Activated CD8-positive, alpha-beta T cell treated with anti-CD3 and anti-CD28 coated beads for 36 hours (primary cell): ENCODE measurements around the gene IL23R. TPM values are rescaled to one million over a fixed set of nuclear protein-coding genes. Genes with fewer than 3 reads are reported as not detected.

Source experiments
- ATAC-seq: fragments of 200-7000 bp; cut with Tn5 transposase; one replicate; pipeline ENCODE4 v1.10.0; 2021; ENCODE audit warnings: mild to moderate bottlenecking, moderate library complexity
- CTCF ChIA-PET: fragments of 350-600 bp; sonication (Branson Sonifier 250); formaldehyde crosslinking; loops from one replicate; lab custom pipeline; 2021; ENCODE audit warnings: antibody characterized with exemption; lab: Charles Lee
- POLR2A ChIA-PET: fragments of 350-600 bp; sonication (Branson Sonifier 250); formaldehyde crosslinking; loops from one replicate; lab custom pipeline; 2021; ENCODE audit warnings: antibody characterized with exemption; lab: Charles Lee
- DNase-seq: peaks from one replicate; pipeline ENCODE4 v3.0.0-alpha.2; 2020
- H3K27ac Mint-ChIP-seq: one replicate; pipeline ENCODE4 v1.8.0; 2021; ENCODE audit warnings: mild to moderate bottlenecking, mixed read lengths
- H3K27me3 Mint-ChIP-seq: one replicate; pipeline ENCODE4 v1.8.0; 2021; ENCODE audit warnings: mixed read lengths
- H3K36me3 Mint-ChIP-seq: one replicate; pipeline ENCODE4 v1.8.0; 2021; ENCODE audit warnings: low read depth, mixed read lengths
- H3K4me1 Mint-ChIP-seq: one replicate; pipeline ENCODE4 v1.8.0; 2021; ENCODE audit warnings: low read depth, mixed read lengths
- H3K4me3 Mint-ChIP-seq: one replicate; pipeline ENCODE4 v1.8.0; 2021; ENCODE audit warnings: mild to moderate bottlenecking, moderate library complexity, mixed read lengths
- H3K9me3 Mint-ChIP-seq: one replicate; pipeline ENCODE4 v1.8.0; 2021; ENCODE audit warnings: mixed read lengths
- intact Hi-C: fragments of 100-400 bp; cut with micrococcal nuclease; formaldehyde crosslinking; loops from one replicate; pipeline ENCODE4 v1.10.0; 2022
- total RNA-seq, 2 experiments: library from RNA; stranded (reverse); gene quantifications; one replicate each; pipeline ENCODE4 v1.2.3, GENCODE V29; 2021
- TF ChIP-seq, protein P1 (sequence below): fragments of 200-600 bp; IDR thresholded peaks from one replicate; pipeline ENCODE4 v1.8.0; 2022; ENCODE audit warnings: antibody characterized with exemption, mild to moderate bottlenecking

The IL23R gene
- total RNA-seq, 2 experiments from 2014 or later: 1.0 to 1.2 TPM

DNA sequence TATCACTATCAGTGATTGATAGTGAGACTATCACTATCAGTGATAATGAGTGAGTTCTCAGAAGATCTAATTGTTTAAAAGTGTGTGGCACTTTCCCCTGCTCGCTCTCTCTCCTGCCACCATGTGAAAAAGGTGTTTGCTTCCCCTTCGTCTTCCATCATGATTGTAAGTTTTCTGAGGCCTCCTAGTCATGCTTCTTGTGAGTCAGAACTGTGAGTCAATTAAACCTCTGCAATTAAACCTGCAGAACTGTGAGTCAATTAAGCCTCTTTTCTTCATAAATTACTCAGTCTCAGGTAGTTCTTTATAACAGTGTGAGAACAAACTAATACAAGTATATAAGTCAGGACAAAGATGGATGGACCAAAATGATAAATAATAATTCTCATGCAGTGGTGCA, 7.0 kb upstream of the IL23R start:
- H3K4me1 Mint-ChIP-seq: peaks cover 28% of the 10 kb centered on the region

DNA sequence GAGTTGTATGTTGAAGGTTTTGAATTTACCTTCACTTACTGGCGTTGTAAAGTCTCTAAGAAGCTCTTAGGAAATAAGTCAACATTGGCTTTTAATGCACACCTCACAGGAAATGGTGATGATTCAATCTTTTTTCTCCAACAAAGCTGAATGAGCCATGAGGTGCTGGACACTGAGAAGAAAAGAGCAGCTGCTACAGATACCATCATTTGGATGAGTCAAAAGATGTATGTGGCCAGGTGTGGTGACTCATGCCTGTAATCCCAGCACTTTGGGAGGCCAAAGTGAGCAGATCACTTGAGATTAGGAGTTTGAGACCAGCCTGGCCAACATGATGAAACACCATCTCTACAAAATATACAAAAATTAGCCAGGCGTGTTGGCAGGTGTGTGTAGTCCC, 3.3 kb upstream of the IL23R start:
- TF ChIP-seq, protein P1, sequence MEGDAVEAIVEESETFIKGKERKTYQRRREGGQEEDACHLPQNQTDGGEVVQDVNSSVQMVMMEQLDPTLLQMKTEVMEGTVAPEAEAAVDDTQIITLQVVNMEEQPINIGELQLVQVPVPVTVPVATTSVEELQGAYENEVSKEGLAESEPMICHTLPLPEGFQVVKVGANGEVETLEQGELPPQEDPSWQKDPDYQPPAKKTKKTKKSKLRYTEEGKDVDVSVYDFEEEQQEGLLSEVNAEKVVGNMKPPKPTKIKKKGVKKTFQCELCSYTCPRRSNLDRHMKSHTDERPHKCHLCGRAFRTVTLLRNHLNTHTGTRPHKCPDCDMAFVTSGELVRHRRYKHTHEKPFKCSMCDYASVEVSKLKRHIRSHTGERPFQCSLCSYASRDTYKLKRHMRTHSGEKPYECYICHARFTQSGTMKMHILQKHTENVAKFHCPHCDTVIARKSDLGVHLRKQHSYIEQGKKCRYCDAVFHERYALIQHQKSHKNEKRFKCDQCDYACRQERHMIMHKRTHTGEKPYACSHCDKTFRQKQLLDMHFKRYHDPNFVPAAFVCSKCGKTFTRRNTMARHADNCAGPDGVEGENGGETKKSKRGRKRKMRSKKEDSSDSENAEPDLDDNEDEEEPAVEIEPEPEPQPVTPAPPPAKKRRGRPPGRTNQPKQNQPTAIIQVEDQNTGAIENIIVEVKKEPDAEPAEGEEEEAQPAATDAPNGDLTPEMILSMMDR: no peak
- ATAC-seq (peak; percentile 76), DNase-seq (peak; percentile 79)
- Mint-ChIP-seq H3K9me3 (peaks cover 6% of the 10 kb centered on the region), H3K36me3 (no peaks in the 10 kb centered on the region), H3K27ac (peak overlapping the region; percentile 83), H3K27me3 (peaks cover 4% of the 10 kb centered on the region), H3K4me1 (peaks cover 39% of the 10 kb centered on the region), H3K4me3 (no peak overlapping the region)
- ChIA-PET POLR2A (interaction anchor here (1.1 to 1.7 kb wide), 4 partner anchors 8 to 171 kb away, joined by 3 to 7 read pairs (median 5); no protein-coding TSS in a partner anchor), CTCF (interaction anchor here (0.7 to 4.0 kb wide), 4 partner anchors 8 to 50 kb away, joined by 3 to 30 read pairs (median 14); no protein-coding TSS in a partner anchor)
- intact Hi-C loops: no loop called here

More for the DNA sequence above, 7.0 kb upstream of the IL23R start:
- DNase-seq (peak; percentile 58), ATAC-seq (peak; percentile 81)
- no peaks in the 10 kb centered on the region for H3K36me3 Mint-ChIP-seq
- ChIA-PET POLR2A (no interaction called here), CTCF (interaction anchor here (2.0 to 4.0 kb wide), 2 partner anchors 12 to 54 kb away, joined by 6 to 30 read pairs; no protein-coding TSS in a partner anchor)
- intact Hi-C loops: loop anchor here (5.0 kb wide), 1 partner anchor 33 kb away; no protein-coding TSS in a partner anchor
- peaks cover 5% of the 10 kb centered on the region for H3K27me3 Mint-ChIP-seq
- H3K9me3 Mint-ChIP-seq: peaks cover 2% of the 10 kb centered on the region
- H3K4me3 Mint-ChIP-seq: no peak overlapping the region
- TF ChIP-seq, protein P1: no peak
- H3K27ac Mint-ChIP-seq: peak overlapping the region; percentile 48

DNA sequence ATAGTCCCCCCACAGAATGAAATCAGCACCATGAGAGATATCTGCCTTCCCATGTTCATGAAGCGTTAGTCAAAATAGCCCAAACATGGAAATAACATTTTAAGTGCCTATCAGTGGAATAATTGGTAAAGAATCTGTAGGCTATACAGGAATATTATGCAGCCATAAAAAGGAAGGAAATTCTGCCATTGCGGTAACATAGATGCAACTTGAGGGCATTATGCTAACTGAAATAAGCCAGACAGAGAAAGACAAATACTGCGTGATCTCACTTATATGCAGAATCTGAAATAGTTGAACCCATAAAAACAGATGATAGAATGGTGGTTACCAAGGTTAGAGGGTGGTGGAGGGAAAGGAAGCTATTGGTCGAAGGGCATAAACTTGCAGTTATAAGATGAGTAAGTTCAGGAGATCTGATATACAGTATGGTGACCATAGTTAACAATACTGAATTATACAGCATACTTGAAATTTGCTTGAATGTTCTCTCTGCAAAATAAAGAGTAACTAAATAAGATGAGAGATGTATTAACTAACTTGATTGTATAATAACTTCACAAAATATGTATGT, 699 bp upstream of the IL23R start:
- Mint-ChIP-seq H3K27ac (peak overlapping the region; percentile 21), H3K27me3 (peaks cover 4% of the 10 kb centered on the region), H3K36me3 (no peaks in the 10 kb centered on the region), H3K9me3 (peaks cover 4% of the 10 kb centered on the region), H3K4me1 (peaks cover 36% of the 10 kb centered on the region), H3K4me3 (no peak overlapping the region)
- DNase-seq (no peak), ATAC-seq (no peak)
- TF ChIP-seq, protein P1: no peak
- ChIA-PET POLR2A (interaction anchor here (0.8 kb wide), 1 partner anchor 22 kb away, joined by 3 read pairs; no protein-coding TSS in a partner anchor), CTCF (interaction anchor here (0.9 to 2.2 kb wide), 5 partner anchors 20 to 335 kb away, joined by 3 to 7 read pairs (median 3); no protein-coding TSS in a partner anchor)
- intact Hi-C loops: no loop called here

DNA sequence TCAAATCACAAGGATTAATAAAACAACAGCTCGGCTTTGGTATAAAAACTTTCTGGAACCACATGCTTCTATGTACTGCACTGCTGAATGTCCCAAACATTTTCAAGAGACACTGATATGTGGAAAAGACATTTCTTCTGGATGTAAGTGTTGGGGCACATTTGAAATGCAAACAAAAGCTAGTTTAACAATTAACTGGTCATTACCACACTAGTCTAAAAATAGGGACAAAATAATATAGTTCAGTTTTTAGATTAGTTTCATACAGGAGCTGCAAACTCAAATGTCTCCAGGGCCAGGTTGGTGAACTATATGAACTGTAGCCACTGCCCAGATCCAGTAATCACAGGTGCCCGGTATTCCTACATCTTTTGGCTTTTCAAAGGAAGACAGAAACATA, 3.2 kb downstream of the IL23R start:
- intact Hi-C loops: no loop called here
- TF ChIP-seq, protein P1: no peak
- H3K4me3 Mint-ChIP-seq: peak overlapping the region; percentile 5
- DNase-seq: no peak
- H3K36me3 Mint-ChIP-seq: no peaks in the 10 kb centered on the region
- peaks cover 53% of the 10 kb centered on the region for H3K4me1 Mint-ChIP-seq
- ChIA-PET POLR2A (interaction anchor here (0.6 kb wide), 1 partner anchor 116 kb away, joined by 3 read pairs; no protein-coding TSS in a partner anchor), CTCF (interaction anchor here (1.0 to 6.7 kb wide), 3 partner anchors 44 to 332 kb away, joined by 3 to 70 read pairs (median 3); no protein-coding TSS in a partner anchor)
- H3K9me3 Mint-ChIP-seq: peaks cover 4% of the 10 kb centered on the region
- H3K27ac Mint-ChIP-seq: peak overlapping the region; percentile 20
- no peak for ATAC-seq
- H3K27me3 Mint-ChIP-seq: peaks cover 4% of the 10 kb centered on the region

DNA sequence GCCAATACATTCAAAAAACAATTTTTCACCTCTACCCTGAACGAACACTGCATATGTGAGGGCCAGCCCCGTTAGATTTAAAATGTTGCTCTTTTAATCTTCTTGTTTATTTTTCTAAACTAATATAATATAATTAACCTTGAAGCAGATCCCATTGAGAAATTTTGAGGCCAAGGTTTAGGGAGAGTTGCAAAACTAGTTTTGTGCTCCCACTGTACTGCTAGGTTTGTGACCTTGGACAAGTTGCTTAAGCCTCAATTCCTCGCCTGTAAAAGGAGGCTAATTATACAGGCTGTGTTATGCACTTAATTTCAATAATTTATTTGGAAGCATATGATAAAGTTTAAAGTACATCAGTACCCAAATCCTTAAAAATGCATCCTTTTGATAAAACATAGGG, 3.7 kb downstream of the IL23R start:
- peak overlapping the region; percentile 5 for H3K4me3 Mint-ChIP-seq
- H3K9me3 Mint-ChIP-seq: peaks cover 7% of the 10 kb centered on the region
- DNase-seq: no peak
- peaks cover 4% of the 10 kb centered on the region for H3K27me3 Mint-ChIP-seq
- intact Hi-C loops: loop anchor here (2.0 kb wide), 2 partner anchors 25 to 163 kb away; no protein-coding TSS in a partner anchor
- TF ChIP-seq, protein P1: no peak
- ChIA-PET POLR2A (interaction anchor here (0.6 kb wide), 1 partner anchor 115 kb away, joined by 3 read pairs; no protein-coding TSS in a partner anchor), CTCF (interaction anchor here (1.0 to 6.7 kb wide), 3 partner anchors 44 to 331 kb away, joined by 3 to 70 read pairs (median 3); no protein-coding TSS in a partner anchor)
- peaks cover 3% of the 10 kb centered on the region for H3K36me3 Mint-ChIP-seq
- peak overlapping the region; percentile 20 for H3K27ac Mint-ChIP-seq
- ATAC-seq: no peak
- H3K4me1 Mint-ChIP-seq: peaks cover 56% of the 10 kb centered on the region
